K562 (cell line): ENCODE results near the gene KLF2.

Source experiments
- ARID2 ChIP-seq: fragments of 450-650 bp; IDR thresholded peaks from 2 replicates; pipeline ENCODE4 v1.6.1; 2017; ENCODE audit warnings: antibody characterized with exemption, mild to moderate bottlenecking
- CBX1 ChIP-seq: sonication (generic); IDR thresholded peaks from 2 replicates; pipeline ENCODE4 v1.6.1; 2016; ENCODE audit warnings: antibody characterized with exemption, low read depth, mild to moderate bottlenecking
- CHD2 ChIP-seq: IDR thresholded peaks from 2 replicates; pipeline ENCODE4 v1.6.1; 2011; ENCODE audit warnings: low read depth, low read length
- CTCF ChIP-seq, 3 experiments: IDR thresholded peaks in 2 of 3; conservative IDR thresholded peaks in 1 of 3; 2 replicates each; pipeline ENCODE4 v1.5.1; 2011 to 2012; ENCODE audit warnings: low read length in 3 of 3, mild to moderate bottlenecking in 3 of 3, control low read depth in 2 of 3, improper control_type of control experiment in 1 of 3, inconsistent platforms in 1 of 3, low read depth in 1 of 3, mixed read lengths in 1 of 3, moderate library complexity in 1 of 3; ENCODE audit not compliant: insufficient read depth in 2 of 3
- POLR2A ChIP-seq: fragments of 450-650 bp; conservative IDR thresholded peaks from 2 replicates; pipeline ENCODE4 v1.6.1; 2016
- ZNF121 ChIP-seq: sonication (generic); formaldehyde crosslinking; conservative IDR thresholded peaks from 2 replicates; pipeline ENCODE4 v1.8.0; 2022; ENCODE audit warnings: missing genetic modification reagents
- ZNF224 ChIP-seq: sonication (generic); formaldehyde crosslinking; IDR thresholded peaks from 2 replicates; pipeline ENCODE4 v1.8.0; 2022; ENCODE audit warnings: mild to moderate bottlenecking, missing genetic modification reagents

GRCh38 chr19:16355293-16356043 is 30.8 kb downstream of the KLF2 start:
- TF ChIP-seq ARID2 (no peak), CBX1 (no peak), POLR2A (no peak), CTCF (IDR thresholded peaks at IDR 0.05 in 2 of 3, conservative IDR thresholded peaks at IDR 0.05 in 1 of 3; ENCODE audit: insufficient read depth in 2 of 3, low read depth in 1 of 3, low read length in 3 of 3) (no peak), CHD2 (no peak), ZNF224 (no peak), ZNF121 (CRISPR knock-in tag) (no peak)
